Endothelial cell of umbilical vein (primary cell): ENCODE data around the gene OR2F2. TPM values are rescaled to one million over a fixed set of nuclear protein-coding genes. Genes with fewer than 3 reads are reported as not detected.

Source experiments
- BruUV-seq: library from RNA; stranded (reverse); fragments of 400-500 nt; replicated peaks from 2 replicates; lab custom pipeline; 2021; lab: Mats Ljungman, UMichigan
- CTCF ChIA-PET: fragments of 300-600, 350-600 bp; sonication (Branson Sonifier 250); formaldehyde crosslinking; loops from one replicate; lab custom pipeline; 2021; ENCODE audit warnings: antibody characterized with exemption, inconsistent platforms; lab: Charles Lee
- POLR2A ChIA-PET: fragments of 300-600, 350-600 bp; sonication (Branson Sonifier 250); formaldehyde crosslinking; loops from one replicate; lab custom pipeline; 2021; ENCODE audit warnings: antibody characterized with exemption, inconsistent platforms; lab: Charles Lee
- DNase-seq: peaks from one replicate; pipeline ENCODE4 v3.0.0-alpha.2; 2011; ENCODE audit warnings: low read depth, low spot score
- FAIRE-seq: peaks from 2 replicates; lab custom pipeline; 2011; peaks lifted over from hg19 to GRCh38; lab: Jason Lieb, UNC
- H2AFZ ChIP-seq: 2 replicates; pipeline ENCODE4 v1.6.0; 2012; ENCODE audit warnings: low read depth, low read length, control low read depth, inconsistent platforms
- H3K27ac ChIP-seq: 2 replicates; pipeline ENCODE4 v1.5.1; 2011; ENCODE audit warnings: low read depth, mild to moderate bottlenecking, control low read depth, low read length, moderate library complexity; ENCODE audit not compliant: insufficient read depth
- H3K27me3 ChIP-seq, 2 experiments: 2 replicates each; pipeline versions ENCODE4 v1.6.0 to v1.6.1; 2011; ENCODE audit warnings: low read length in 2 of 2, mixed read lengths in 1 of 2; ENCODE audit not compliant: control insufficient read depth in 2 of 2, insufficient read depth in 2 of 2
- H3K36me3 ChIP-seq, 2 experiments: 2 replicates in 1 of 2; 3 replicates in 1 of 2; pipeline ENCODE4 v1.5.1; 2011; ENCODE audit warnings: low read length in 2 of 2, mild to moderate bottlenecking in 1 of 2, moderate library complexity in 1 of 2; ENCODE audit not compliant: control insufficient read depth in 2 of 2, insufficient read depth in 2 of 2; ENCODE audit errors: extremely low read depth in 1 of 2
- H3K4me1 ChIP-seq: 3 replicates; pipeline ENCODE4 v1.5.1; 2011; ENCODE audit warnings: mild to moderate bottlenecking, low read length; ENCODE audit not compliant: control insufficient read depth, insufficient read depth; ENCODE audit errors: extremely low read depth
- H3K4me2 ChIP-seq: 2 replicates; pipeline ENCODE4 v1.6.1; 2011; ENCODE audit warnings: low read length, control low read depth, mixed read lengths; ENCODE audit not compliant: insufficient read depth
- H3K4me3 ChIP-seq, 3 experiments: fragments of 200-600 bp in 1 of 3; sonication (generic), shearing (Covaris generic) in 1 of 3; replicated peaks in 1 of 3; 2 replicates each; pipeline ENCODE4 v1.5.1; 2011 to 2016; ENCODE audit warnings: control low read depth in 3 of 3, low read length in 3 of 3, mild to moderate bottlenecking in 2 of 3, inconsistent platforms in 1 of 3, low read depth in 1 of 3, moderate library complexity in 1 of 3; ENCODE audit not compliant: insufficient read depth in 1 of 3
- H3K79me2 ChIP-seq: 2 replicates; pipeline ENCODE4 v1.6.0; 2012; ENCODE audit warnings: low read length, inconsistent platforms; ENCODE audit not compliant: control insufficient read depth, insufficient read depth
- H3K9ac ChIP-seq: replicated peaks from 2 replicates; pipeline ENCODE3; 2011; ENCODE audit warnings: low read length, control low read depth; ENCODE audit not compliant: insufficient read depth; ENCODE audit errors: extremely low read depth
- H3K9me1 ChIP-seq: replicated peaks from 3 replicates; pipeline ENCODE4 v1.6.0; 2011; ENCODE audit warnings: mild to moderate bottlenecking, low read length; ENCODE audit not compliant: control insufficient read depth, insufficient read depth; ENCODE audit errors: extremely low read depth
- H3K9me3 ChIP-seq: replicated peaks from 2 replicates; pipeline ENCODE4 v1.5.1; 2012; ENCODE audit warnings: low read length, inconsistent platforms; ENCODE audit not compliant: control insufficient read depth, insufficient read depth
- H4K20me1 ChIP-seq: replicated peaks from 2 replicates; pipeline ENCODE3; 2011; ENCODE audit warnings: mild to moderate bottlenecking, low read length; ENCODE audit not compliant: control insufficient read depth, insufficient read depth; ENCODE audit errors: extremely low read depth
- CTCF ChIP-seq, 2 donors: IDR thresholded peaks; 1 replicate in 1 of 2; 2 replicates in 1 of 2; pipeline ENCODE4 v1.5.1; 2011; ENCODE audit warnings: low read length in 2 of 2, mild to moderate bottlenecking in 2 of 2, moderate library complexity in 2 of 2, control low read depth in 1 of 2, inconsistent platforms in 1 of 2, low read depth in 1 of 2; ENCODE audit not compliant: insufficient read depth in 1 of 2; ENCODE audit errors: extremely low read depth in 1 of 2
- EZH2 ChIP-seq: IDR thresholded peaks from 2 replicates; pipeline ENCODE4 v1.6.1; 2012; ENCODE audit warnings: borderline replicate concordance, low read depth, mild to moderate bottlenecking, moderate library complexity, low read length, inconsistent platforms; ENCODE audit not compliant: severe bottlenecking
- FOS ChIP-seq: IDR thresholded peaks from 2 replicates; pipeline ENCODE4 v1.6.1; 2011; ENCODE audit warnings: mild to moderate bottlenecking, low read length, moderate library complexity, borderline replicate concordance; ENCODE audit not compliant: insufficient read depth
- GATA2 ChIP-seq: IDR thresholded peaks from 2 replicates; pipeline ENCODE4 v1.7.0; 2011; ENCODE audit warnings: low read depth, mild to moderate bottlenecking, moderate library complexity, mixed read lengths, low read length; ENCODE audit not compliant: insufficient read length, insufficient read depth
- JUN ChIP-seq: IDR thresholded peaks from 2 replicates; pipeline ENCODE4 v1.6.1; 2011; ENCODE audit warnings: borderline replicate concordance, low read depth; ENCODE audit not compliant: insufficient read length, insufficient read depth
- MAX ChIP-seq: IDR thresholded peaks from 2 replicates; pipeline ENCODE4 v1.6.1; 2011; ENCODE audit not compliant: insufficient read depth, insufficient read length
- MYC ChIP-seq: IDR thresholded peaks from one replicate; pipeline ENCODE4 v1.6.1; 2011; ENCODE audit warnings: mild to moderate bottlenecking, low read depth, low read length
- POLR2A ChIP-seq: IDR thresholded peaks from 2 replicates; pipeline ENCODE4 v1.6.1; 2012; ENCODE audit warnings: low read depth, mild to moderate bottlenecking, control low read depth, low read length
- POLR2AphosphoS5 ChIP-seq: IDR thresholded peaks from 2 replicates; pipeline ENCODE4 v1.6.1; 2012; ENCODE audit warnings: low read depth, mild to moderate bottlenecking, control low read depth, low read length, moderate library complexity; ENCODE audit not compliant: insufficient read depth
- dilution Hi-C: fragments of 300-500 bp; cut with MboI; formaldehyde crosslinking; loops from one replicate; pipeline ENCODE4 v1.15.0; 2019; ENCODE audit warnings: low sequenced_read_pairs; ENCODE audit not compliant: extremely low pct_ligation_motif_present
- intact Hi-C: fragments of 100-400 bp; cut with micrococcal nuclease; formaldehyde crosslinking; loops from one replicate; pipeline ENCODE4 v1.10.0; 2022
- polyA plus RNA-seq, 4 experiments: library from polyadenylated mRNA; depleted of rRNA in 3 of 4; stranded (reverse) in 3 of 4; unstranded in 1 of 4; fragments of >200 nt; gene quantifications; 2 replicates each; pipeline versions ENCODE4 v1.2.1 to v1.2.3, GENCODE V29; 2011 to 2012; ENCODE audit warnings: missing spikeins in 1 of 4
- total RNA-seq: library from RNA; stranded (reverse); gene quantifications from 2 replicates; pipeline ENCODE4 v1.2.3, GENCODE V29; 2021

OR2F2 gene
- total and polyA plus RNA-seq, 2 donors (not counting 3 experiments of a cell fraction or from before 2014, with no cell fraction given): not detected

GRCh38 chr7:143947111-143947510, 12.1 kb downstream of the OR2F2 start:
- no peak for DNase-seq
- no peak overlapping the region for H2AFZ ChIP-seq
- H3K9me3 ChIP-seq: no peaks in the 10 kb centered on the region
- intact Hi-C loops (no loop called here), dilution Hi-C loops (no loop called here)
- H3K4me3 ChIP-seq: no peak overlapping the region
- H3K27me3 ChIP-seq: peaks cover 0 to 2% of the 10 kb centered on the region in 2 experiments
- H3K27ac ChIP-seq: no peak overlapping the region
- H3K4me2 ChIP-seq: no peak overlapping the region
- no peaks in the 10 kb centered on the region for H3K4me1 ChIP-seq
- POLR2A ChIA-PET: no interaction called here
- H3K79me2 ChIP-seq: no peaks in the 10 kb centered on the region
- H3K9me1 ChIP-seq: peaks cover 2% of the 10 kb centered on the region
- TF ChIP-seq FOS (no peak), POLR2A (no peak), GATA2 (no peak), MAX (no peak), MYC (no peak), EZH2 (no peak), CTCF (IDR thresholded peaks at IDR 0.05; ENCODE audit: extremely low read depth in 1 of 2, insufficient read depth in 1 of 2, low read depth in 1 of 2, low read length in 2 of 2) (no peak), JUN (no peak), POLR2AphosphoS5 (no peak)
- H3K9ac ChIP-seq: no peak overlapping the region
- CTCF ChIA-PET: no interaction called here
- no peaks in the 10 kb centered on the region for H4K20me1 ChIP-seq
- BruUV-seq: no TSS peak
- FAIRE-seq: no peak
- H3K36me3 ChIP-seq: no peaks in the 10 kb centered on the region
